ENCODE measurements around the gene SCN3A.

Gene SCN3A

GRCh38 chr2:165044505-165045303, 159.1 kb downstream of the SCN3A start:
- no peak for DNase-seq
